Hypothalamus (tissue), 51 donors: ENCODE results near the gene FAM25G.
A peak's percentile ranks its signal among the peaks of the same experiment; 100 is the strongest.
"Not testable (repeated sequence)": the region's sequence is repeated elsewhere in the genome, so short reads cannot be mapped to it uniquely, and the experiment has no call there.

Experiments
- DNase-seq, 51 donors: peaks; one replicate each; lab custom pipeline; 2025; lab: John Stamatoyannopoulos, UW

Gene FAM25G

DNA sequence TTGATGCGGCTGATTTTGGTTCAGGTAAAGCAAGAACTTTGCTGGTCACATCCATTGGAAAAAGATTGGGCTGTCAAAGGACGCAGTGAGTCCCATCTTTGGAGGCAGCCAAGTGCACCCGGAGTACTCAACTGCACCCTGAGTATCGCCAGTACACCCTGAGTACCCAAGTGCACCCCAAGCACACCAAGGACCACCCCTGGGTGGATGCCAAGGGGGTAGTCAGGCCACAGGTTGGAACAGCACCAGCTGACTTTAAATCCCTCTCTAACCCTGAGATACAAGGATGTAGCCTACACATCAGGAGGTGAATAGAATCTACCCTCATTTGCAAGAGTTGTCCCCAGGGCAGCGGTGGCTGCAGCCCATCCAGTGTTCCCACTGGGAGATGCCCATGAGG is 24.0 kb downstream of the FAM25G start:
- DNase-seq: not testable (repeated sequence)

DNA sequence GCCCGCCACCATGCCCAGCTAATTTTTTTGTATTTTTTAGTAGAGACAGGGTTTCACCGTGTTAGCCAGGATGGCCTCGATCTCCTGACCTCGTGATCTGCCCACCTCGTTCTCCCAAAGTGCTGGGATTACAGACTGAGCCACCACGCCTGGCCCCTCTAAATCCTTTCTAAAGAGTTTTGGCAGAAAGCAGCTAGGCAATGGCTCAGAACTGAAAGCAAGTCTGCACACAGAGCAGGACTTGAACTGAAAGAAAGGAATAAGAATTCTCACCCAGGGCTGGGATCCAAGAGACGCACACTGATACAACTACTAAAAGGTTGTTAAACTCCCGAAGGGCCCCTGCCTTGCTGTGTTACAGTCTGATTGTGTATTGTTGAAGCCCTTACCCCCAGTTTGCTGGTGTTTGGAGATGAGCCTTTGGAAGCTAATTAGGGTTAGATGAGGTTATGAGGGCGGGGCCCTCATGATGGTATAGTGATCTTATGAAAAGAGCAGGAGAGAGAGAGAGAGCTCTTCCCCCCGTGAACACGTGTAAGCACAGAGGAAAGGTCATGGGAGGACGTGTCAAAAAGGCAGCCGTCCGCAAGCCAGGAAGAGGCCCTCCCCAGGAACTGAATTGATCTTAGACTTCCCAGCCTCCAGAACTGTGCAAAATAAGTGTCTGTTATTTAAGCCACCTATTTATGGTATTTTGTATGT is 26.1 kb downstream of the FAM25G start:
- not testable (repeated sequence) for DNase-seq

DNA sequence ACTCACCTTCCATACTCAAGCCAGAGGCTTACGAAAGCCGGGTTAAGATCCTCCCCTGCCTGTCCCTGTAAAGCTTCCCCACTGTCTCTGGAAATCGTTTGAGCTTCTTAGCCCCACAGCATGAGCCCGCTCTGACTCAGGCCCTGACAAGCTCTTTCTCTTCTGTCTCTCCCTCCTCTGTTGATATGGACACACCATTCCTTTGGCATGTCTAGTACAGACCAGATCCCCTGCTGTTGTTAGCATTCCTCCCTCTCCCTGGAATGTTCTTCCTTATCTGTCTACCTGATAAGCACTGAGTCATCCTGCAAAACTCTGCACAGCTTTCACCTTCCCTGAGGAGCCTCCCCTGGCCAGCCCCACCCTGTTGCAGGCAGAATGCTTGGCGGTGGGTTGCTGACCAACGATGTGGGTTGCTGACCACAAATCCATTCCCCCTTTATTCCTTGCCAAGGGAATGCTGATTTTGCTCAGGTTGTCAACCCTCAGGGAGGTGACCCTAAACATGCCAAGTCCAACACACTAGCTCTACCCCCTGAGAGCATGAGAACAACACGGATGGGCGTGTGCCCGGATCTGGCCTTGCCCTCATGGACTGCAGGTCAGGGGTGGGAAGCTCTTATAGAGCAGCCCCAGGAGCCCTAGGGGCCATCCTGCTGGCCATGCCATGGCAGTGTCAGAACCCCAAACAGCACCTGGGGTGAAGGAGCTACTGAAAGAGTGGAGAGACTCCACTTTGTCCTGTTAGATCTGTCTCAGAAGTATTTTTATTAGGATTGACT is 28.7 kb downstream of the FAM25G start:
- not testable (repeated sequence) for DNase-seq

DNA sequence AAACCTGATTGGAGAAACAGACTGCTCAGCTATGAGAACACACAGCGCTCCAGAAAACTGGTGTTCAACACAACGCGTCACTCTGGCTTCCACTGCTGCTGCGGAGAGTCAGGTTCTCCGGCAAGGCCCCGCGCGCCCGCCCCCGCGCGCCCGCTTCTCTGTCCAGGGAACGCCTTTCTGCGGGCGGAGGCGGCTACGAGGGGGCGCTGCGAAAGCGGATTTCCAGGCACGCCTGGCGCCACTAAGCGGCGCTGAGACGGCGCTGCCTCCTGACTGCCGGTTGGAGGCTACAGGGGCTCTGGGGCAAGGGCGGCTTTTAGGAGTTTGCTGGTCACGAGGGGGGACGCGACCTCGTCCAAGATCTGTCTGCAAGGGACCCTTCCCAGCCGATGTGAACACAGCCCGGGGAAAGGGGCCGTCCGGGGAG is 30.2 kb downstream of the FAM25G start:
- DNase-seq: peak in 14 of 51 donors; percentile 10 to 47 (median 28)

DNA sequence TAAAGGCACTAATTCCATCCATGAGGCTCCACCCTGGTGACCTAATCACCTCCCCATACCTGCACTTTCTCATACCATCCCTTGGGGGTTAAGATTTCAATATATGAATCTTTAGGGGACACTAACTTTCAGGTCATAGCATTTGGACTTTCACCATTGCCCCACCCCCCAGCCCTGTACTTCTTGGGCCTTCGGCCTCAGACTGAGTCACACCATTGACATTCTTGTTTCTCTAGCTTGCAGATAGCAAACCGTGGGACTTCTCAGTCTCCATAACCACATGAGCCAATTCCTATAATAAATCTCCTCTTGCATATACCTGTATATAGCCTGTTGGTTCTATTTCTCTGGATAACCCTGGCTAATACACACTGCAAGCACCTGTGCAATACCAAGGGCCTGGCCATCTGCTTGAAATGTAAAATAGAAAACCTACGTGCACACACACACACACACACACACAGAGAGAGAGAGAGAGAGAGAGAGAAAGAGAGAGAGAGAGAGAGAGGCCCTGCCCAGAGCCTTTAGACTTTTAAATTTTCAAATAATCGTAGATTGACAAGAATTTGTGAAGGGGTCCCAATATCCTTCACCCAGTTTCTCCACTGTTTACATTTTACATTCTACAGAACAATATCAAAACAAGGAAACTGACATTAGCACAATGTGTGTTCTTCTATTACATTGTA is 32.9 kb downstream of the FAM25G start:
- DNase-seq: no peak

DNA sequence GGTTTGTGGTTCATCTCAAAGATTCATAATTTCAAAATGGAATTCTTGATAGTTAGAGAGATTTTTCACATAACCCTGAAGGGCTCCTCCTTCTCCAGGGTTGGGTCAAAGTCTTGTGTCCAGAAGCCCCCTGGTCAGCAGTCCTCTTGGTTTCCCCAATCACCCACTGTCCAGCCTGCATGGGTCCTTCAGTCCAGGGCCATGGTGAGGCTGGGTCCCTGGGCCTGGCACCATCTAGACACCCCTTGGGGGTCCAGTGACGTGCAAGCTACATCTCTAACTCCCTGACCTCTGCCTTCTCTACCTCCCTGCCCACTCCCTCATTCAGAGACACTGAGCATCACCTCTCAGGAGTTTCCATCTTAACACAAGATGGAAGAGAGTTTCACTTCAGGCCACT is 33.7 kb downstream of the FAM25G start:
- DNase-seq: no peak

DNA sequence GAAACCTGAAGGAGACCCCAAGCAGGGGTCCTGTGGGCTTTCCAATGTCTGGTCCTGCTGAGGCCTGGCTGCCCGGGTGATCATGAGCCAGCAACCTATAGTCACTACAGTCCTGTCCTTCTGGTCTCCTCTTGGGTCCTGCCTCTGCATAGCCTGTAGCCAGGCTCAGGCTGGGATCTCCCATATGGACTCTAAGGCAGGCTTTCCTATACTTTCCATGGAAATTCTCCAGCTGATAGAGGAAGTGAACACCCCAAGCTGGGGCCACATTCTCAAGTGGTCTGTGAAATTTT is 34.0 kb downstream of the FAM25G start:
- no peak for DNase-seq

DNA sequence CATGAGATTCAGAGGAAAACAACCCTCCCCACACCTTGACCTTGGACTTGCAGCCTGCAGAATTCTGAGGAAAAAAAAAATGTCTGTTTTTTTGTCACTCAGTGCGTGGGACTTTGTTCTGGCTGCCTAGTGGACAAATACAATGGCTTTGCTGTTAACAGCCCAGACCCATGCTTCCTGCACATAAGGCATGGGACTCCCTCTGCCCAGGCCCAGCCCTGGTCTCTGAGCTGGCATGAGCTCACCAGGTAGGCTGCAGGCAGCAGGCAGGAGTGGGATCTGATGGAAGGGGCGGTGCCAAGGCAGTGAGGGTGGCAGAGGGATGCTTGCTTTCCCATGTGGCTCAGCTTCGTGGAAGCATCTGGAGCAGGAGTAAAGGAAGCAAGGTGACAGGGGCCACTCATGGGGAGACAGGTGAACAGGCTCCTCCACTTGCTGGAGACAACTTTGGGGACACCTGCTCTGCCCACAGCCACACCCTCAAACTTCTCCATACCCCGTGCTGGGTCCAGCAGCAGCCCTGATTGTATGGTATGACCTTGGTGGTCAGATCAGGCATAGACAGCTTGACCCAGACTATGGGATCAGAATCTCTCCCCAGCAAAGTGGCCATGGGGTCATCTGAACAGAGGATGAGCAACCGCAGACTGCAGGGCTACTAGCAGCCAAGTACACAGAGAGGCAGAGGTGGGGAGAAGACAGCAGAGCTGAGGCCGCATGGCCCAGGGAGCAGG is 34.5 kb downstream of the FAM25G start:
- DNase-seq: no peak

DNA sequence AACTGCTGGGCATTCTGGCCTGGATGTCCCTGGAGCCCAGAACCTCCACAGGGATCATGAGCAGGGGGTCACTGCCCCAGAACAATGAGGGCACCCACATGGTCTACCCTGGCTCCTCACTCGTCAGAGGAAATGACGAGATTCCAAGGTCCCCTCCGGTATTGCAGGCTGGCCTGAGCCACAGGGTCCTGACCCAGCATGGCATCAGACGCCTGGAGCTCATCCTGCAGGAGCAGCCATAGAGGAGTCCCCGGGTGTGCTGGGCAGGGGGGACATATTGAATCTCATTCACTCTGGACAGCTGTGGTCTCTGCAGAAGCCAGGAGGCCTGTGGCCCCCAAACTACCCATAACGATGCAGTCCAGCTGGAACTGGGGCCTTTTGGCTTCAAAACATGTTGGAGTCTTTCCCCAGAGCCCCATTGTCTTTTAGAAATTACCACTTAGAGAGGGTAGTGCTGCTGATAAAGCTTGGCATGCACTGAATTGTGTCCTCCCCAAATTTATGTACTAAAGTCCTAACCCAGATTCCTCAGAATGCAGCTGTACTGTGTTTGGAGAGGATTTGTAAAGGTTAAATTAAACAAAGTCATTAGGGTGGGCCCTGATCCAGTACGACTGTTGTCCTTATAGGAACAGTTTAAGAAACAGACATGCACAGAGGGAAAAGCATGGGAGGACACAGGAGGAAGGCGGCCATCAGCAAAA is 35.3 kb downstream of the FAM25G start:
- no peak for DNase-seq

DNA sequence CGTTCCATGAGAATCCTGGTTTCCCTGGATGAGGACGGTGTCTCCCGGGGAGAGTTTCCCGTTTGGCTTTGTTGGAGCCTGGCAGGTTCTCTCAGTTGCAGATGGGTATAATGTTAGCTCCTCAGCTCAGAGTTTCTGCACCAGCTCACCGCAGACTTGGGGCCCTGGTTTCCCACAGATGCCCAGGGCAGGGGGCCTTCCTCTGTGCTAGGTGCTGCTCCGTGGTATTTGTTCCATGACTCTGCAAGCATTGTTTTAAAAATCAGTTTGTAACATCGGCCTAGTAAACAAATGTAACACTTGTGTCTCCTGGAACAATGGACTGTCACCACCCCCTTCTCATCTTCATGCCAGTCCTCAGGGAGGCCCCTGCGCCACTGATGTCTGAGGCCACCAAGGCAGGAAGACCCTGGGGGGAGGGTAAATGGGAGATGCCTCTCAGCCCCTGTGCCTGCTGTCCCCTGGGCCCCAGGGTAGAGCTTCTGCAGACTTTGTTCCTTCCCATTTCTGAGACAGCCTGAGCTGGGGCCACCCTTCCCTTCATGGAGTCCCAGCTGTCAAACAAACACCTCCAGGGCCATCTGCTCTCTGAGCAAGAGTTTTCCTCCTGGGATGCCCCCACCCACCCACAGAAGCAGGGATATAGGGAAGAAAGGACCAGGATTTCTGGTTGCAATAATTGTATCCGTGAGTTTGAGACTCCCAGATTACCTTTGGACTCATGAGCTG is 36.0 kb downstream of the FAM25G start:
- DNase-seq: not testable (repeated sequence)

DNA sequence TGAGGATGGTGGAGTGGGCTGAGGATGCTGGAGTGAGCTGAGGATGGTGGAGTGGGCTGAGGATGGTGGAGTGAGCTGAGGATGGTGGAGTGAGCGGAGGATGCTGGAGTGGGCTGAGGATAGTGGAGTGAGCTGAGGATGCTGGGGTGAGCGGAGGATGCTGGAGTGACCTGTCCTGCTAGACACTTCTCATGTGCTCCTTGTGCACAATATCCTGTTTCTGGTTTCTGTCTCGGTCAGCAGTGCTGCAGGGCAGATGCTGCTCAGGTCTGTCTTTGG is 36.8 kb downstream of the FAM25G start:
- no peak for DNase-seq

DNA sequence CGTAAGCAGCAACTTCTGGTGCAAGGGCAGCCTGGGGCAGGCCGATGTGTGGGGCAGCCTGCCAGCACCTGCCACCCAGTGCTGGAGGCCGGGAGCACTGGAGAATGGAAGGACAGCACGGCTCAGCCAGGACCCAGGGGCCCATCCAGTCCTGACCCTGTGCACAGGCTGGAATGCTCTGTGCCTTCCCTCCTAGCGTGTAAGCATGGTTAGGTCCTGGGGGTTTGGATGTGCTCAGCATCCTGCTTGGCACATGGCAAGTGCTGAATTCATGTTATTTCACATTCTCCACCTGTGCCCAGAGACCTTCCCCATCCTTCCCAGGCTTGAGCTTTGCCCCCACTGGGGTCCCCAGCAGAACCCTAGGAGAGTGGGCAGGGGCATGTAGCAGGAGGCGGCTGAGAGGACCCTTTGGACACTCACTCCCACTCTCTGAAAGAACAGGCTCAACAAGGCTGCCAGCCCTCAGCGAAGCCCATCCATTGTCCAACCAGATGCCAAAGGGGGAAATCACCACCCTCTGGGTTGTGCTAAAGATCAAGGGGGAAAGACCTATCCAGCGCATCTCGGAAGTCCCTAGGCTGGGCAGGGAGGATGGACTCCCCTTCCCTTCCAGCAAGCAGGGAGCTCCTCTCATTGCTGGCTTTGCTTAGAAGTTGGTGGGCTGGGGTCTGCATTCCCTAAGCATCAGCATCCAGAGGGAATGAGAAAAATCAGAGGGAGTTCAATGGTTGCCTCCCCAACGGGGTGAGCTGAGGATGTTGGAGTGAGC is 37.3 kb downstream of the FAM25G start:
- DNase-seq: no peak

DNA sequence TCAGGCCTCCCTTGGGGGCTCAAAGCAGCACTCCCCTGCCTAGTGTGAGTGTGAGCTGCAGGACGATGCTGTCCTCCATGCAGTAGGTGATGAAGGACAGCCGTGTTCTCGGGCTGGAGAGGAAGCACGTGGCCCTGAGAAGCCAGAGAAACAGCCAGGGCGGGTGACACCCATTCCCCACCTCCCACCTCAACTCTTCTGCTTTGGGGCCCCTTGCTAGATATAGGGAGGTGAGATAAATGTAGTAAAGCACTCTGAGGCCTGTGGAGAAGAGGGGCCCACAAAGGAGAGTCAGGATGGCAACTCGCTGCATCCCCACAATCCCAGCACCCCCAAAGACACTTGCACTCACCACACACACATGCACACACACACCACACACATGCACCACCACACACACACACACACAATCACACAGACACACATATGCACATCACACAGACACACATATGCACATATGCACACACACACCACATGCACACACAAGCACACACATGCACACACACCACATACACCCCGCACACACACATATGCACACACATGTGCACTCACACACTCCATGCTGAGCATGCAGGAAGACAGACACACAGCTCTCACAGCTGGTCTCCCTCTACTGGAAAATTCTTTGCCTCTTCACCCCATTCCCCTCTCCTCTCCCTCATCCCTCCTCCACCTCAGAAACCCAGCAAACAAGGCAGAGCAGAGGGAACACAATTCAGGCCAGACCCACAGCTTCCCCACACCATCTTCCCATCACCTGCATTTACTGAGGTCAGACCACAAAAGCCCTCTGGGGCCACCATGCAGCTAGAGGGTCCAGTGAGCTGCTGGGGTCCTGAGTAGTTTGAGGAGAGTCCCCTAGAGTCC is 38.1 kb downstream of the FAM25G start:
- DNase-seq: no peak

DNA sequence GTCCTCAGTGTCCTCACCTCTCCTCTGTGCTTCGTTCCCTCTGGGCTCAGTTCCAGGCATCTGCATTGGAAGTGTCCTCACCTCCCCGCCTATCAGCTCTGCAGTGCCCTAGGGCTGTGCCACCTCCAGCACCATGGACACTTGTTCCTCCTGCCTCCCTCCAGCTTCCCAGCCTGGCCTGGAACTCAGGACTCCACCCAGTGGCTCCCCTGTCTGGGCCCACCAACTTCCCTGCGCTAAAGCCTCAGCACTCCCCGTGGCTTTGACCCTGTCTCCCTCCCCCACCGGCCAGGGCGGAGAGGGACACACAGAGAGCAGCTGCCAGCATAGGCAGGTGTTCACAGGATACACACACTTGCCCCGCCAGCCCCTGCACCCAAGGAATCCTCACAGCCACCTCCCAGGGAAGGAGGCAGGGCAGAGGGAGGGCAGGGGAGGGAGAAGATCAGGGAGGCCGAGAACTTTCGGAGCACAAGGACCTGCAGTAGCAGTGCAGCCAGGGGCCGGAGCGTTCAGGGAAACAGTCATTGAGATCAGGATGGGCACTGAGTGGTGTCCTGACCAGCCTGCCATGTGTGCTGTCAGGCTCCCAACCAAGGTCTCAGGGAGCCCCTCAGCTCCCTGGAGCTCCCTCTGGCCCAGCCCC is 38.9 kb downstream of the FAM25G start:
- DNase-seq: no peak

DNA sequence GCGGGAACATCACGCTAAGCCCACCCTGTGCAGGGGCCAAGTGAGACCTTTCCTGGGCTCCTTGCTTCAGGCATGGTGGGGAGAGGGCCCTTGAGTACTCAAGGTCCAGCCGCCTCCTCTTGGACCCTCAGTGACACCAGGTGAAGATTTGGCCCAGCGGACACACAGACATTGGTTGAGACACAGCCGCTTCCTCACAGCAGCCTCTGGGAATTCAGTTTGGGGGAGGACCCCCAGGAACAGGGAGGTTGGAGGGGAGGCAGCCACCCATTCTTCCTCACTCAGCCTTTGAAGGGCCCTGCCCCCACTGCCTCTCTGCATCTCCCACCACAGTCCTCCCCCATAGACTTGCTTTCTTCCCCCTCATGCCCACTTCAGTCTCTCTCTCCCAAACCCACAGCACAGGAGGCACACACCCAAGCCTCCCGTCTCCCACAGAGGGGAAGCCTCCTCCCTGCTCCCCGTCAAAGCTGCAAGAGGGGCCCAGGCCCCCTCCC is 39.5 kb downstream of the FAM25G start:
- DNase-seq: no peak

DNA sequence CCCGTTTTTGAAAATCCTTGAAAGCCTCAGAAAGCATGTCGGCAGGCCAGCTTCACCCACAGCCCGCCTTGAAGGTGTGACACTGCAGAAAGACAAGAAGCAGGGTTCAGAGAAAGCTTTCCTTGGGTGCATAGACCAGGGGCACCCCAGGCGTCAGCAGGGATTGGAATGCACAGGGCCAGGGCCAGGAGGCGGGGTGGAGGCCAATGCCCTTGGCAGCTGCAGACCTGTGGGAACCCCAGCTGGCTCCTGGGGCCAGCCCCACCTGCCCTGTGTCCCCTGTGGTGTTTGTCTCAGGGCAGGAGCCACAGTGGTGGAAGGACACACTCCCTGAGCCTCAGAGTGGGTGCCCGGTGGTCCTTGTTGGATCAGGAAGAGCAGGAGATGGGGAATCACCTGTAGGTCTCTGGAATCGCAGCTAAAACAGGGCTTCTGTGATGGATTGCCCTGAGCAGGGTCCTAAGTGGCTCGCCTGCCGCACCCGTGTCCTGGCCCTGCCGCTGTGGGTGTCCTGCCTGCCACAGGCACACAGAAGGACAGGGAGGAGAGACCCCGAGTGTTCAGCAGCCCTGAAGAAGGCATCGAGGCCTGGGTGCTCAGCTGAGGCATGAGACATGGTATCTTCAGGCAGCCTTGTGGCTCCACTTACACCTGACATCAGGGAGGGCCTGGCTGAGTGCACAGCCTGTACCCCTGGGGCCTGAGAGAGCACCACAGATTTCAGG is 40.1 kb downstream of the FAM25G start:
- DNase-seq: no peak

DNA sequence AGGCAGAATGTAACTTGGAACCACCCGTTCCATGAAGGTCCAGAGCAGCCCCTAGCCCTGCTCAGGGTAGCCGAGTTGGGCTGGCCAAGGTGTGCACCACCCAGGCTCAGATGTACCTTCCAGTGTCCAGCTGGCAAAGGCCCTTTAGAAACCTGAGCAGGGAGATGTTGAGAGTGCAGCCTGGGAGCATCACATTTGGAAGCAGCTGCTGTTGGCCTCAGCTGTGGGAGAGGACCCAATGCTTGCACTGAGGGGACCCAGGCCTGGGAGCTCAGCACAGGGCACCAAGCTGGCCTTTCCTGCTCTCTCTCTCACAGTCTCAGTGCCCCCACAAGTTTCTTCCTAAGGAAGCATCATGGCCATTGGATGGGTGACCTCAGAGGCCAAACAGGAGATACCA is 41.1 kb downstream of the FAM25G start:
- no peak for DNase-seq
